Fibroblast of skin of left quadriceps (primary cell): ENCODE results near the gene ANTXRL.
"Not testable (repeated sequence)": the region's sequence is repeated elsewhere in the genome, so short reads cannot be mapped to it uniquely, and the experiment has no call there.

Source experiments
- DNase-seq, 2 experiments: peaks; one replicate each; pipeline ENCODE4 v3.0.0-alpha.2; 2013; ENCODE audit warnings: low read depth in 2 of 2

The ANTXRL gene

GRCh38 chr10:46254467-46254866 is 32.3 kb upstream of the ANTXRL start:
- DNase-seq, result no peak

GRCh38 chr10:46255210-46255609 is 31.6 kb upstream of the ANTXRL start:
- not testable (repeated sequence) for DNase-seq

- DNase-seq, result no peak
Observed at GRCh38 chr10:46255801-46256747, 30.7 kb upstream of the ANTXRL start.

GRCh38 chr10:46257099-46257498 is 29.7 kb upstream of the ANTXRL start:
- DNase-seq, result no peak

GRCh38 chr10:46262906-46263560 is 23.8 kb upstream of the ANTXRL start:
- not testable (repeated sequence) for DNase-seq

- DNase-seq, result no peak
Observed at GRCh38 chr10:46263831-46264268, 22.9 kb upstream of the ANTXRL start.

- DNase-seq, result no peak
Observed at GRCh38 chr10:46264336-46264735, 22.5 kb upstream of the ANTXRL start.

- no peak for DNase-seq
Observed at GRCh38 chr10:46264737-46265368, 21.9 kb upstream of the ANTXRL start.

- not testable (repeated sequence) for DNase-seq
Observed at GRCh38 chr10:46265566-46266305, 21.1 kb upstream of the ANTXRL start.

- no peak for DNase-seq
Observed at GRCh38 chr10:46266306-46266985, 20.4 kb upstream of the ANTXRL start.

GRCh38 chr10:46267132-46267985 is 19.4 kb upstream of the ANTXRL start:
- no peak for DNase-seq

- no peak for DNase-seq
Observed at GRCh38 chr10:46268076-46268881, 18.5 kb upstream of the ANTXRL start.

- not testable (repeated sequence) for DNase-seq
Observed at GRCh38 chr10:46269554-46270053, 17.2 kb upstream of the ANTXRL start.

GRCh38 chr10:46270086-46270811 is 16.5 kb upstream of the ANTXRL start:
- no peak for DNase-seq

- not testable (repeated sequence) for DNase-seq
Observed at GRCh38 chr10:46270963-46271530, 15.8 kb upstream of the ANTXRL start.

- not testable (repeated sequence) for DNase-seq
Observed at GRCh38 chr10:46271795-46272499, 14.8 kb upstream of the ANTXRL start.

GRCh38 chr10:46272863-46273415 is 13.9 kb upstream of the ANTXRL start:
- no peak for DNase-seq
